Aorta (tissue), 5 donors: Measurements from ENCODE around the gene EFCC1. TPM values are rescaled to one million over a fixed set of nuclear protein-coding genes. Genes with fewer than 3 reads are reported as not detected.

Experiments used
- ATAC-seq: fragments of 200-7000 bp; cut with Tn5 transposase; one replicate; pipeline ENCODE4 v1.9.1; 2022; ENCODE audit warnings: moderate library complexity; ENCODE audit not compliant: low FRiP score
- DNase-seq, 2 donors: peaks; one replicate each; pipeline ENCODE4 v3.0.0-alpha.2; 2020
- H3K27ac ChIP-seq, 2 donors: one replicate each; pipeline ENCODE4 v1.5.1; 2013; ENCODE audit warnings: low read length in 2 of 2, mild to moderate bottlenecking in 2 of 2, moderate library complexity in 2 of 2, control low read depth in 1 of 2, inconsistent platforms in 1 of 2, low read depth in 1 of 2
- H3K27me3 ChIP-seq, 2 donors: one replicate each; pipeline ENCODE4 v1.6.1; 2013; ENCODE audit warnings: control low read depth in 1 of 2, low read length in 1 of 2, mild to moderate bottlenecking in 1 of 2, moderate library complexity in 1 of 2; ENCODE audit not compliant: insufficient read depth in 2 of 2, control insufficient read depth in 1 of 2
- H3K36me3 ChIP-seq, 2 donors: one replicate each; pipeline ENCODE4 v1.6.1; 2013; ENCODE audit warnings: control low read depth in 1 of 2, low read length in 1 of 2, mild to moderate bottlenecking in 1 of 2; ENCODE audit not compliant: insufficient read depth in 2 of 2, control insufficient read depth in 1 of 2
- H3K4me1 ChIP-seq, 2 donors: one replicate each; pipeline ENCODE4 v1.6.1; 2013; ENCODE audit warnings: low read length in 2 of 2, control low read depth in 1 of 2, mild to moderate bottlenecking in 1 of 2, moderate library complexity in 1 of 2; ENCODE audit not compliant: insufficient read depth in 2 of 2, control insufficient read depth in 1 of 2
- H3K4me3 ChIP-seq, 2 donors: one replicate each; pipeline ENCODE4 v1.5.1; 2013; ENCODE audit warnings: low read length in 2 of 2, control low read depth in 1 of 2, mild to moderate bottlenecking in 1 of 2
- H3K9me3 ChIP-seq: one replicate; pipeline ENCODE4 v1.6.1; 2013; ENCODE audit warnings: mild to moderate bottlenecking, low read length; ENCODE audit not compliant: control insufficient read depth
- WGBS, 2 donors: extraction: QIAGEN DNeasy Blood & Tissue Kit; methylation state at CpG; one replicate each; pipeline ENCODE4 v1.1.7; 2013; 5-methylcytosine and 5-hydroxymethylcytosine counted together
- intact Hi-C, 2 donors: fragments of 100-400 bp; cut with DNase I; formaldehyde crosslinking; loops; one replicate each; pipeline versions ENCODE4 v1.14.2 to v1.15.0; 2022
- polyA plus RNA-seq, 2 donors: library from polyadenylated mRNA; stranded (reverse); fragments of 200-250 nt; gene quantifications; one replicate each; pipeline ENCODE4 v1.2.3, GENCODE V29; 2013
- total RNA-seq, 2 donors: library from RNA; stranded (reverse); fragmentation: NEBNext Ultra II Directional; extraction: Animal tissue kit (Norgen Biotek cat#: 25700); gene quantifications; one replicate each; pipeline ENCODE4 v1.2.1, GENCODE V29; 2021
- donor health status: healthy with polysubstance abuse.
- donor health status: Bipolar disorder and iron deficiency.
- donor health status: DM: no; HTN: no; CAD: no.
- donor health status: DM: no; HTN: no; CAD: no.
- donor health status: DM: yes; HTN: yes; CAD: no.

Gene EFCC1
- total and polyA plus RNA-seq, 4 donors = 0.13 to 3.1 (median 1.0) TPM

DNA sequence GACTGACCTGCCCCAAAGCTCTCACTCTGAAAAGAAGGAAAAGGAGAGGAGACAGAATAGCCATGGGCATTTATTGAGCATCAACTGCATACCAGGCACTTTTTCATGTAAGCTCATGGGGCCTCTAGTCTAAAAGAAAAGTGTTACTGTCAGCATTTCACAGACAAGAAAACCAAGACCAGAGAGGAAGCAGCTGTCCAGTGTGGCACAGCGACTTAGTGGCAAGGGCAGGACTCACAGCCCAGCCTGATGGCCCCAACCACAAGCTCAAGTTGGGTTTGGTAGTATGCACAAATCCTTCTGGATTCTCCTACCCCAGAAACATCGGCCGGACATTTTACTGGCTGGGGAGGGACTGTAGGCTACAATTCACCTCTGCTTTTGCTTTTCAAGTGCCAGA is 5.8 kb downstream of the EFCC1 start:
- H3K4me3 ChIP-seq = no peak overlapping the region
- DNase-seq (no peak), ATAC-seq (no peak)
- H3K9me3 ChIP-seq = no peaks in the 10 kb centered on the region
- no peaks in the 10 kb centered on the region for H3K36me3 ChIP-seq
- no peak overlapping the region for H3K27ac ChIP-seq
- no peaks in the 10 kb centered on the region for H3K27me3 ChIP-seq
- intact Hi-C loops = no loop called here
- H3K4me1 ChIP-seq = no peaks in the 10 kb centered on the region
- 92 to 94% methylated on average over 3 of the region's 3 CpGs for WGBS, 2 donors

DNA sequence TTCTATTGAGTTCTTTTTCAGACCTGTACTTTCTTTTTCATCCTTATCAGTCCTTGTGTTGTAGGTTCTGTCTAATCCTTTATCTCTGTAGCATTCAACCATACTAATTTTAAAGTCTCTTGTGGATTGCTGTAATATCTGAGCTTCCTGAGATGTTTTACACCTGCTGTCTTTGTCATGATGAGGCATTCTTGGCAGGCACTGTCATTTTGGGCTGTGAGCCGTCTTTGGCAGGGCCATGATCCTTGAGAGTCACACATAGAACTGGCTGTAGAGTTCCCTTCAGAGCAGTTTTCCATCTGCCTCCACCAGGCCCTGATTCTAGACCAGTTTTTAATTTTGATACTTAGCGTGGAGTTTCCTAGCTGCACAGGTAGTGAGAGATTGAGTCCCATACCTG is 6.7 kb downstream of the EFCC1 start:
- ATAC-seq (no peak), DNase-seq (no peak)
- Histone ChIP-seq H3K27me3 (no peaks in the 10 kb centered on the region), H3K9me3 (no peaks in the 10 kb centered on the region), H3K4me3 (no peak overlapping the region), H3K36me3 (no peaks in the 10 kb centered on the region), H3K27ac (no peak overlapping the region), H3K4me1 (no peaks in the 10 kb centered on the region)
- intact Hi-C loops = no loop called here
- 89 to 93% methylated on average over 2 of the region's 2 CpGs for WGBS, 2 donors

DNA sequence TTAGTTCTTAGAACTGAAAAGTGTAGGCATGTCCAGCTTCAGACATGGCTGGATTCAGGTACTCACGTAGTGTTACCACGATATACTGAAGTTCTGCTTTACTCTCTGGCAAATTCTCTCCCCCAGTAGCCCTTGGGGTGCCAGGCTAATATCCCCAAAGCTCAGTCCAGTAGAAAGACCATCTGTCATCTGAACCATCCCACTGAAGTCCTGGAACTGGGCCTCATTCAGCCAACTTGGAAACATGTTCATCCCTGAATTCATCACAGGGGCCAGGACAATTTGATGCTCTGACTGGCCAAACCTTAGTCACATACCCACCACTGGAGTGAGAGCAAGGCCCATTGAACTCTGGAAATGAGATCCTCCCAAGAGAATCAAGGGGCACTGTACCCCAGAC is 8.2 kb downstream of the EFCC1 start:
- intact Hi-C loops = no loop called here
- Histone ChIP-seq H3K4me3 (no peak overlapping the region), H3K9me3 (no peaks in the 10 kb centered on the region), H3K27ac (no peak overlapping the region), H3K4me1 (no peaks in the 10 kb centered on the region), H3K27me3 (no peaks in the 10 kb centered on the region), H3K36me3 (no peaks in the 10 kb centered on the region)
- WGBS, 2 donors = 95 to 97% methylated on average over 2 of the region's 2 CpGs
- ATAC-seq (no peak), DNase-seq (no peak)

DNA sequence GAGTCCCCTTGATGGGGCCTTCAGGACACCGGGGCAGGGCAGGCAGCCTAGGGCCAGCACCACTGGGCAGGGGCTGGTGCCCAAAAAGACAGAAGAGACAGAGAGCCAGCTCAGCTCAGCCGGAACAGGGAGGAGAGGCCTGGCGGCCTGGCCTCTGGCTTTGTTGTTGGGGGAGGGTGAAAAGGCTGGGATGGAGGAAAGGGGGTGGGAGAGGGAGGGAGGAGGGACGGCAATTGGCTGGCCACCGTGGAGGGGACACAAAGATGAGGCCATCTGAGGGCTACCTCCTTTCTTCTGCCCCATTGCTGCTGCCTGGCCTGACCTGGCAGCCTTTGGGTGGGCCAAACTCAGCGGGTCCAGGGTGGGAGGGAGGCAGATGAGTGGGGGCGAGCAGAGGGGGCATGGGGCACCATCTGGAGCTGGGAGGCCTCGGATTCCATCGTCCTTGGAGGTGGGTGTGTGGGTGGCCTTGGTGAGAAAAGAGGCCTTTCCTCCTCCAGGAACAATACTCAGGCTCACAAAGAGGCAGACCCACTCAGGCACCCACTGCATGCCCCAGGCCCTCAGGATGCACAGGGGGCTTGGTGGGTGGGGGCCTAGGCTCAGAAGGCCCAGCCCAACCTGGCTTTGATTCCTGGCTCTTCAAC is 9.3 kb downstream of the EFCC1 start:
- no peak overlapping the region for H3K27ac ChIP-seq
- ATAC-seq (no peak), DNase-seq (no peak)
- H3K9me3 ChIP-seq = no peaks in the 10 kb centered on the region
- no peaks in the 10 kb centered on the region for H3K4me1 ChIP-seq
- intact Hi-C loops = no loop called here
- WGBS, 2 donors = 75 to 79% methylated on average over 6 to 9 of the region's 9 CpGs
- no peaks in the 10 kb centered on the region for H3K27me3 ChIP-seq
- no peaks in the 10 kb centered on the region for H3K36me3 ChIP-seq
- H3K4me3 ChIP-seq = no peak overlapping the region

DNA sequence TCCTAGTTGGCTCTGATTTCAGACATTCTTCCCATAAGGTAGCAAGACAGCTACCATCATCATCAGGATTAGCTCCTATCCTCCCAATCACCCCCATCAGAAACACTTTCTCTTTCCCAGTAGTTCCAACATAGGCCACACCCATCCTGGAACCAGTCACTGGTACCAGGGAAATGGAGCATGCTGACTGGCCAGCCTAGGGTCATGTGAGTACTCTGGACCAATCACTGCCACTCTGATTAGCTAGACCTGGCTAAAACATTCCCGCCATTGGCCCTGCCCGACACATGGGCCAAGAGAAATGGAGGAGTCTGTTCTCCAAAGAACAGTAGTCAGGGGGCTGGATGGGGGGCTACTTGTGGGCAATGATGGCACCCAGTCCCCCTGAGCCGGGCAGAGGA is 12.4 kb downstream of the EFCC1 start:
- H3K4me3 ChIP-seq = no peak overlapping the region
- intact Hi-C loops = no loop called here
- 93 to 95% methylated on average over 3 of the region's 3 CpGs for WGBS, 2 donors
- no peak overlapping the region for H3K27ac ChIP-seq
- H3K4me1 ChIP-seq = no peaks in the 10 kb centered on the region
- H3K9me3 ChIP-seq = no peaks in the 10 kb centered on the region
- H3K36me3 ChIP-seq = no peaks in the 10 kb centered on the region
- ATAC-seq (no peak), DNase-seq (no peak)
- H3K27me3 ChIP-seq = no peaks in the 10 kb centered on the region

DNA sequence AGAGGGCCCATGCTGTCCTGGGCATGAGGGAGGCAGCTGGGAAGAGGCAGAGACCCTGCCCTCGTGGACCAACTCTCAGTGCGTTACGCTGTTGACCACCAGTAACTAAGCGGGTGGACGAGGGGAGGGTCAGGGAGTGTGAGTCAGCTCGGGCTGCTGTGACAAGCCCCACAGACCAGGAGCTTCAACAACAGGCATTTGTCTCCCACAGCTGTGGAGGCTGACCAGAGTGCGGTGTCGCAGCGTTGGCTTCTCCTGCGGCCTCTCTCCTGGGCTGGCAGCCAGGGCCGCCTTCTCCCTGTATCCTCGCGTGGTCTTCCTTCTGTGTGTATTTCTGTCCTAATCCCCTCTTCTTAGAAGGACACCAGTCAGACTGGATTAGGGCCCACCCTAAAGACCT is 13.0 kb downstream of the EFCC1 start:
- H3K4me1 ChIP-seq = no peaks in the 10 kb centered on the region
- H3K36me3 ChIP-seq = no peaks in the 10 kb centered on the region
- ATAC-seq = no peak

DNA sequence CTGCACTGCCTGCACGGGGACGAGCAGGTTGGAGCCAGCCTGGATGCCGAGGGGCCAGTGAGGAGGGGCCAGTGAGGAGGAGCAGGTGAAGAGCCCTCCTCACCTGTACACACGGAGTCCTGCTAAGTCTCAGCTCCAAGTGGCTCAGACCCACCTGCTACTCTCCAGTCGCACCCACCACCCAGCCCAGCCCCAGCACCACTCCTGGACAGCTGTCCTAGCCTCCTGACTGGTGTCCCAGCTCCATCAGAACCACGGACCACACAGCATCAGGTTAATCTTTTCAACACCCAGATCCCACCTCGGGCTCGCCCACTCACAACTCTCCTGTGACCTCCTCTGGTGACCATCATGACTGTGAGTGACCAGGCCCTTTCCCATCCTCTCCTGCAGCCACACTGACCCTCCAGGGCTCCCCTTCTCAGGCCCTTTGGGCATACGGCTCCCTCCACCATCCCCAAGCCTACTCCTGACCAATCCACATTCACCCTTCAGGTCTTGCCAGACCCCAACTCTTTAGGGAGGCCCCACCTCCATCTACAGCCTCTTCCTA is 13.8 kb downstream of the EFCC1 start:
- no peak overlapping the region for H3K27ac ChIP-seq
- no peaks in the 10 kb centered on the region for H3K36me3 ChIP-seq
- intact Hi-C loops = no loop called here
- no peak for ATAC-seq
- no peaks in the 10 kb centered on the region for H3K9me3 ChIP-seq
- H3K4me3 ChIP-seq = no peak overlapping the region
- 88 to 89% methylated on average over 9 of the region's 9 CpGs for WGBS, 2 donors
- H3K27me3 ChIP-seq = no peaks in the 10 kb centered on the region
- no peaks in the 10 kb centered on the region for H3K4me1 ChIP-seq
- DNase-seq = peak in 1 of 2 donors; percentile 61

More for the DNA sequence above, 13.0 kb downstream of the EFCC1 start:
- WGBS, 2 donors = 92% methylated on average over 13 of the region's 13 CpGs
- Histone ChIP-seq H3K4me3 (no peak overlapping the region), H3K27ac (no peak overlapping the region), H3K27me3 (no peaks in the 10 kb centered on the region), H3K9me3 (no peaks in the 10 kb centered on the region)
- peak in 1 of 2 donors; percentile 67 for DNase-seq
- intact Hi-C loops = no loop called here

DNA sequence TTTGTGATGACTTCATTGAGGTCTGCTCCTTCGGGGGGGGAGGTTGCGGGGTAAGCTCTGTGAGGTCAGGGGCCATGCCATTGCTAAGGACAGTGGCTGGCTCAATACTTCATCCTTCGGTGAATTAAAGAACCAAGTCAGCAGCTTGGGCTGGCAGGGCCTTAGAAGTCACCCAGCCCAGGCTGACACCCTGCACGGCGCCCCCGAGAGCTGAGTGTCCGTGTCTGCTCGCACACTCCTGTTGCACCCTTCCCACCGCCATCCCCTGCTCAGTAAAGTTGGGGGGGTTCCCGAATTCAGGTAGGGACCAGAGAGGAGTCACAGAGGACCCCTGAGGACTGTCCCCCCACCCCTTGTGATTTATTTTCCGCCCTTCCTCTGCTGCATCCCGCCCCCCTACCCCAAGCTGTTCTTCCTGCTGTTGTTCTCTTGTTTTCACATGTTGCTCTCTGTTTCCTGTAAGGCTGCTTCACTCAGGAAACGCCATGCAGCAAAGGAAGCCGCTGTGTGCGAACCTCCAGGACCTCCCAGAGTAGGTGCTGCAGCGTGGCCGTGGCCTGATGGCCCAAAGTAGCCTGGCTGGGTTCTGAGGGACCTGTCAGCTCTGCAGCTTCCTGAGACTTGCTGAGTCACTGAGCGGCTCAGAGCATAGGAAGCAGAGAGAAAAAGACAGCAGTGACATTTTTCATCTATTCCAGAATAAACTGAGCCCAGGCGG is 14.4 kb downstream of the EFCC1 start:
- 80 to 84% methylated on average over 19 of the region's 19 CpGs for WGBS, 2 donors
- DNase-seq = peak in 1 of 2 donors; percentile 77
- intact Hi-C loops = no loop called here
- Histone ChIP-seq H3K27me3 (no peaks in the 10 kb centered on the region), H3K9me3 (no peaks in the 10 kb centered on the region), H3K36me3 (no peaks in the 10 kb centered on the region), H3K27ac (no peak overlapping the region), H3K4me3 (no peak overlapping the region), H3K4me1 (no peaks in the 10 kb centered on the region)
- peak; percentile 61 for ATAC-seq

DNA sequence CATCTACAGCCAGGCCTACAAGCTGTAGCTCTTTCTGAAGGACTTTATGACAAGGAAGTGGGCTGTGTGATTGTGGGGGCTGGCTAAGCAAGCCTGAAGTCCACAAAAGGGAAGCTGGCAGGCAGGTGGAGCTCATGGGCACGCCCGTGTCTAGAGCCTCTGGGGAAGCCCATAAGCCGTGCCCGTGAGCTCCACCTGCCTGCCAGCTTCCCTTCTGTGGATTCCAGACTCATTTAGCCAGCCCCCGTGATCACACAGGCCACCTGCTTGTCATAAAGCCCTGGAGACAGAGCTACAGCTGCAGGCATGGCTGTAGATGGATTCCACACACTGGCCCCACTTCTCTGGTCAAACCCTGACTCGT is 15.2 kb downstream of the EFCC1 start:
- no peak for ATAC-seq

More for the DNA sequence above, 15.2 kb downstream of the EFCC1 start:
- Histone ChIP-seq H3K27ac (no peak overlapping the region), H3K9me3 (no peaks in the 10 kb centered on the region), H3K4me3 (no peak overlapping the region), H3K36me3 (no peaks in the 10 kb centered on the region), H3K4me1 (no peaks in the 10 kb centered on the region), H3K27me3 (no peaks in the 10 kb centered on the region)
- DNase-seq = no peak
- intact Hi-C loops = no loop called here
- WGBS, 2 donors = 75 to 80% methylated on average over 6 of the region's 6 CpGs
